SK-N-SH (cell line): ENCODE measurements around the gene COMMD8. TPM values are rescaled to one million over a fixed set of nuclear protein-coding genes. Genes with fewer than 3 reads are reported as not detected.

Source experiments
- CTCF ChIA-PET: fragments of 300-600, 350-600 bp; formaldehyde crosslinking; extraction: SDS; loops from one replicate; lab custom pipeline; 2021; lab: Yijun Ruan, JAX
- POLR2A ChIA-PET: fragments of 350-600 bp; sonication (Branson Sonifier 250); formaldehyde crosslinking; extraction: SDS; loops from one replicate; lab custom pipeline; 2020; ENCODE audit warnings: antibody characterized with exemption, inconsistent platforms; lab: Yijun Ruan, JAX
- DNase-seq: peaks from one replicate; pipeline ENCODE4 v3.0.0; 2012
- H2AFZ ChIP-seq: fragments of 200-600 bp; sonication (generic); 2 replicates; pipeline ENCODE4 v1.8.1; 2016; ENCODE audit warnings: antibody characterized with exemption, mild to moderate bottlenecking, low read depth
- H3F3A ChIP-seq: fragments of 200-600 bp; sonication (generic); replicated peaks from 2 replicates; pipeline ENCODE3; 2016; ENCODE audit warnings: antibody characterized with exemption, mild to moderate bottlenecking; ENCODE audit not compliant: insufficient read depth
- H3K27ac ChIP-seq, 2 experiments: fragments of 200-500 bp in 1 of 2; fragments of 200-600 bp in 1 of 2; sonication (Bioruptor generic) in 1 of 2; sonication (generic), shearing (Covaris generic) in 1 of 2; 2 replicates each; pipeline versions ENCODE4 v1.5.1 to v1.6.1; 2014 to 2016; ENCODE audit warnings: low read depth in 2 of 2, inconsistent platforms in 1 of 2, low read length in 1 of 2, mild to moderate bottlenecking in 1 of 2, mixed read lengths in 1 of 2
- H3K27me3 ChIP-seq: fragments of 200-600 bp; sonication (generic), shearing (Covaris generic); 2 replicates; pipeline ENCODE4 v1.6.1; 2016; ENCODE audit warnings: mixed run types; ENCODE audit not compliant: insufficient read depth
- H3K36me3 ChIP-seq, 2 experiments: fragments of 200-500 bp in 1 of 2; fragments of 200-600 bp in 1 of 2; sonication (Bioruptor generic) in 1 of 2; sonication (generic) in 1 of 2; replicated peaks in 1 of 2; 2 replicates each; pipeline versions ENCODE3 to v1.5.1; 2014 to 2016; ENCODE audit warnings: low read length in 1 of 2, mild to moderate bottlenecking in 1 of 2; ENCODE audit not compliant: insufficient read depth in 2 of 2, control insufficient read depth in 1 of 2
- H3K4me1 ChIP-seq, 2 experiments: fragments of 200-500 bp in 1 of 2; fragments of 200-600 bp in 1 of 2; sonication (Bioruptor generic) in 1 of 2; sonication (generic), shearing (Covaris generic) in 1 of 2; 2 replicates each; pipeline versions ENCODE4 v1.5.1 to v1.6.1; 2014 to 2016; ENCODE audit warnings: low read depth in 1 of 2, low read length in 1 of 2, mixed run types in 1 of 2; ENCODE audit not compliant: insufficient read depth in 2 of 2, control insufficient read depth in 1 of 2
- H3K4me2 ChIP-seq: fragments of 200-600 bp; sonication (generic), shearing (Covaris generic); 2 replicates; pipeline ENCODE4 v1.6.1; 2017; ENCODE audit warnings: mixed run types
- H3K4me3 ChIP-seq, 2 experiments: fragments of 200-500 bp in 1 of 2; fragments of 200-600 bp in 1 of 2; sonication (Bioruptor generic) in 1 of 2; sonication (generic), shearing (Covaris generic) in 1 of 2; 2 replicates each; pipeline versions ENCODE4 v1.5.1 to v1.8.1; 2014 to 2016; ENCODE audit warnings: low read depth in 2 of 2, inconsistent platforms in 1 of 2, low read length in 1 of 2, mild to moderate bottlenecking in 1 of 2, mixed read lengths in 1 of 2, moderate library complexity in 1 of 2
- H3K79me2 ChIP-seq: fragments of 200-600 bp; sonication (generic); 2 replicates; pipeline ENCODE4 v1.8.1; 2017; ENCODE audit warnings: mild to moderate bottlenecking; ENCODE audit not compliant: insufficient read depth
- H3K9ac ChIP-seq: fragments of 200-600 bp; sonication (generic); 2 replicates; pipeline ENCODE4 v1.6.1; 2017; ENCODE audit warnings: mixed run types
- H3K9me2 ChIP-seq: fragments of 200-600 bp; sonication (generic); 2 replicates; pipeline ENCODE4 v1.6.1; 2017; ENCODE audit warnings: mixed run types
- H3K9me3 ChIP-seq: fragments of 200-600 bp; sonication (generic); 2 replicates; pipeline ENCODE4 v1.6.1; 2017; ENCODE audit warnings: mixed run types, mild to moderate bottlenecking, moderate library complexity
- H4K20me1 ChIP-seq: fragments of 200-600 bp; sonication (generic); 2 replicates; pipeline ENCODE4 v1.6.1; 2017; ENCODE audit warnings: mild to moderate bottlenecking, mixed run types; ENCODE audit not compliant: insufficient read depth
- CHD2 ChIP-seq: fragments of 150-350 bp; IDR thresholded peaks from 2 replicates; pipeline ENCODE4 v1.6.1; 2018; ENCODE audit warnings: low read length; ENCODE audit not compliant: partially characterized antibody
- FOXM1 ChIP-seq: IDR thresholded peaks from 2 replicates; pipeline ENCODE4 v1.4.0; 2012; ENCODE audit warnings: low read depth, mild to moderate bottlenecking
- IRF3 ChIP-seq: fragments of 150-350 bp; IDR thresholded peaks from 2 replicates; pipeline ENCODE4 v1.6.1; 2016; ENCODE audit warnings: mild to moderate bottlenecking, low read depth, low read length
- MAX ChIP-seq: IDR thresholded peaks from 2 replicates; pipeline ENCODE4 v1.4.0; 2012; ENCODE audit warnings: low read depth
- MXI1 ChIP-seq: IDR thresholded peaks from 2 replicates; pipeline ENCODE4 v1.6.1; 2012; ENCODE audit warnings: mild to moderate bottlenecking, low read depth, low read length, improper control_type of control experiment
- NFIC ChIP-seq: IDR thresholded peaks from 2 replicates; pipeline ENCODE4 v1.4.0; 2012; ENCODE audit warnings: borderline replicate concordance
- RCOR1 ChIP-seq: fragments of 150-350 bp; IDR thresholded peaks from 2 replicates; pipeline ENCODE4 v1.6.1; 2017; ENCODE audit warnings: antibody characterized with exemption, low read length
- REST ChIP-seq: IDR thresholded peaks from 2 replicates; pipeline ENCODE4 v1.6.1; 2012; ENCODE audit warnings: mild to moderate bottlenecking, low read depth, low read length, moderate library complexity
- RXRA ChIP-seq: IDR thresholded peaks from 2 replicates; pipeline ENCODE4 v1.4.0; 2012; ENCODE audit warnings: low read depth, mild to moderate bottlenecking, borderline replicate concordance
- TAF1 ChIP-seq: IDR thresholded peaks from 2 replicates; pipeline ENCODE4 v1.6.1; 2012; ENCODE audit warnings: low read depth, mild to moderate bottlenecking, low read length, moderate library complexity, borderline replicate concordance
- TCF12 ChIP-seq: IDR thresholded peaks from 2 replicates; pipeline ENCODE4 v1.4.0; 2012
- TEAD4 ChIP-seq: IDR thresholded peaks from 2 replicates; pipeline ENCODE4 v1.4.0; 2012; ENCODE audit warnings: mild to moderate bottlenecking, borderline replicate concordance; ENCODE audit not compliant: insufficient read depth
- USF2 ChIP-seq: fragments of 150-350 bp; IDR thresholded peaks from 2 replicates; pipeline ENCODE4 v1.6.1; 2017; ENCODE audit warnings: antibody characterized with exemption, low read length, low read depth, borderline replicate concordance
- YY1 ChIP-seq: IDR thresholded peaks from 2 replicates; pipeline ENCODE4 v1.4.0; 2012; ENCODE audit warnings: low read depth, mild to moderate bottlenecking
- WGBS: methylation state at CpG from one replicate; pipeline ENCODE4 v1.1.6; 2017; ENCODE audit warnings: low lambda C conversion rate; 5-methylcytosine and 5-hydroxymethylcytosine counted together
- polyA plus RNA-seq, 3 experiments: library from polyadenylated mRNA; depleted of rRNA; stranded (reverse); fragments of >200 nt; gene quantifications; 2 replicates each; pipeline ENCODE4 v1.2.3, GENCODE V29; 2012

Gene COMMD8
- polyA plus RNA-seq, 1 of the 3 experiments (the other 2 are of a cell fraction) = 7.0 TPM

GRCh38 chr4:47465004-47465403 lies 1.5 kb upstream of the COMMD8 start:
- no peak overlapping the region for H3K9ac ChIP-seq
- DNase-seq = no peak
- CTCF ChIA-PET = no interaction called here
- H2AFZ ChIP-seq = no peak overlapping the region
- no peaks in the 10 kb centered on the region for H3K27me3 ChIP-seq
- TF ChIP-seq YY1 = no peak
- no peak for TF ChIP-seq FOXM1
- no peak for TF ChIP-seq MAX
- TF ChIP-seq RXRA = no peak
- no peak for TF ChIP-seq REST
- TF ChIP-seq IRF3 = no peak
- no peak for TF ChIP-seq NFIC
- no peak for TF ChIP-seq USF2
- peaks cover 5 to 11% of the 10 kb centered on the region in 2 experiments; a peak in 3 of 4 replicates for H3K4me1 ChIP-seq
- 79% methylated on average over 2 of the region's 2 CpGs for WGBS
- no peak overlapping the region for H3K4me3 ChIP-seq
- H3K79me2 ChIP-seq = peaks cover 24% of the 10 kb centered on the region
- H3K27ac ChIP-seq = no peak overlapping the region
- H4K20me1 ChIP-seq = no peaks in the 10 kb centered on the region
- POLR2A ChIA-PET = no interaction called here
- H3K9me2 ChIP-seq = no peaks in the 10 kb centered on the region
- no peaks in the 10 kb centered on the region for H3K9me3 ChIP-seq
- H3F3A ChIP-seq = no peaks in the 10 kb centered on the region
- peaks cover 1 to 3% of the 10 kb centered on the region in 2 experiments for H3K36me3 ChIP-seq
- no peak overlapping the region for H3K4me2 ChIP-seq

GRCh38 chr4:47462799-47463234 lies 685 bp downstream of the COMMD8 start:
- 6% methylated on average over 6 of the region's 6 CpGs for WGBS
- peak overlapping the region; percentile 91 for H3K4me2 ChIP-seq

More at GRCh38 chr4:47462799-47463234, 685 bp downstream of the COMMD8 start:
- Histone ChIP-seq H3K4me1 (peaks cover 0 to 5% of the 10 kb centered on the region in 2 experiments; a peak in 2 of 4 replicates), H3K36me3 (peaks cover 18 to 21% of the 10 kb centered on the region in 2 experiments), H3F3A (no peaks in the 10 kb centered on the region), H3K79me2 (peaks cover 24% of the 10 kb centered on the region), H3K27ac (peak overlapping the region; percentile 71 to 94), H3K4me3 (peak overlapping the region; percentile 89 to 95), H3K27me3 (no peaks in the 10 kb centered on the region), H3K9me3 (no peaks in the 10 kb centered on the region), H3K9ac (peak overlapping the region; percentile 84), H4K20me1 (no peaks in the 10 kb centered on the region), H3K9me2 (no peaks in the 10 kb centered on the region), H2AFZ (peak overlapping the region; percentile 96)
- TF ChIP-seq MXI1 = no peak
- TF ChIP-seq TEAD4 = no peak
- no peak for TF ChIP-seq TAF1
- no peak for TF ChIP-seq TCF12
- no peak for TF ChIP-seq RXRA
- no peak for TF ChIP-seq CHD2
- no peak for TF ChIP-seq RCOR1
- DNase-seq = peak; percentile 12
- ChIA-PET CTCF (interaction anchor here (0.6 to 1.6 kb wide), 8 partner anchors 9 to 408 kb away, joined by 3 to 6 read pairs (median 4); partner anchors contain the start of gene ATP10D), POLR2A (interaction anchor here (0.7 to 1.5 kb wide), 6 partner anchors 18 to 133 kb away, joined by 3 to 12 read pairs (median 3); partner anchors contain the start of gene ATP10D)
